Duodenal mucosa (tissue), 2 donors: Measurements from ENCODE around the gene PLOD1.
"Not testable (repeated sequence)": the region's sequence is repeated elsewhere in the genome, so short reads cannot be mapped to it uniquely, and the experiment has no call there.

Source experiments
- H3K27ac ChIP-seq: one replicate; pipeline ENCODE4 v1.7.0; 2013; ENCODE audit warnings: low read depth, low read length
- H3K27me3 ChIP-seq, 2 donors: one replicate each; pipeline ENCODE4 v1.7.0; 2013; ENCODE audit warnings: low read length in 2 of 2, control low read depth in 1 of 2; ENCODE audit not compliant: insufficient read depth in 2 of 2, control insufficient read depth in 1 of 2
- H3K36me3 ChIP-seq, 2 donors: one replicate each; pipeline ENCODE4 v1.7.0; 2013; ENCODE audit warnings: low read length in 2 of 2, control low read depth in 1 of 2; ENCODE audit not compliant: insufficient read depth in 2 of 2, control insufficient read depth in 1 of 2
- H3K4me1 ChIP-seq, 2 donors: one replicate each; pipeline ENCODE4 v1.7.0; 2013; ENCODE audit warnings: low read length in 2 of 2, control low read depth in 1 of 2; ENCODE audit not compliant: insufficient read depth in 2 of 2, control insufficient read depth in 1 of 2
- H3K4me3 ChIP-seq, 2 donors: one replicate each; pipeline ENCODE4 v1.7.0; 2013; ENCODE audit warnings: low read length in 2 of 2, low read depth in 1 of 2
- H3K9ac ChIP-seq, 2 donors: one replicate each; pipeline ENCODE4 v1.7.0; 2013; ENCODE audit warnings: low read length in 2 of 2, low read depth in 1 of 2
- H3K9me3 ChIP-seq, 2 donors: one replicate each; pipeline ENCODE4 v1.7.0; 2013; ENCODE audit warnings: low read length in 2 of 2, control low read depth in 1 of 2; ENCODE audit not compliant: control insufficient read depth in 1 of 2

PLOD1 gene

DNA sequence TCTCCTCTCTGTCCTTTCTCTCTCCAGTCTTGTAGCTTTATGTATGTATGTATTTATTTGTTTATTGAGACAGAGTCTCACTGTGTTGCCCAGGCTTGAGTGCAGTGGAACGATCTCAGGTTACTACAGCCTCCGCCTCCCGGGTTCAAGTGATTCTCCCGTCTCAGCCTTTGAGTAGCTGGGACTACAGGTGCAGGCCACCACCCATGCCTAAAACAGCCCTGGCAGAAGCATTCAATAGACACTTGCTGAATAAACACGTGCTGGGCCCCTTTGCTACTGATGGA lies 10.7 kb upstream of the PLOD1 start:
- H3K36me3 ChIP-seq, result peaks cover 20 to 36% of the 10 kb centered on the region in 2 donors
- no peaks in the 10 kb centered on the region for H3K9me3 ChIP-seq
- peak overlapping the region; percentile 68 to 81 for H3K4me3 ChIP-seq
- no peaks in the 10 kb centered on the region for H3K27me3 ChIP-seq
- H3K27ac ChIP-seq, result no peak overlapping the region
- peaks cover 37 to 66% of the 10 kb centered on the region in 2 donors for H3K4me1 ChIP-seq
- H3K9ac ChIP-seq, result peak overlapping the region; percentile 16 to 43

DNA sequence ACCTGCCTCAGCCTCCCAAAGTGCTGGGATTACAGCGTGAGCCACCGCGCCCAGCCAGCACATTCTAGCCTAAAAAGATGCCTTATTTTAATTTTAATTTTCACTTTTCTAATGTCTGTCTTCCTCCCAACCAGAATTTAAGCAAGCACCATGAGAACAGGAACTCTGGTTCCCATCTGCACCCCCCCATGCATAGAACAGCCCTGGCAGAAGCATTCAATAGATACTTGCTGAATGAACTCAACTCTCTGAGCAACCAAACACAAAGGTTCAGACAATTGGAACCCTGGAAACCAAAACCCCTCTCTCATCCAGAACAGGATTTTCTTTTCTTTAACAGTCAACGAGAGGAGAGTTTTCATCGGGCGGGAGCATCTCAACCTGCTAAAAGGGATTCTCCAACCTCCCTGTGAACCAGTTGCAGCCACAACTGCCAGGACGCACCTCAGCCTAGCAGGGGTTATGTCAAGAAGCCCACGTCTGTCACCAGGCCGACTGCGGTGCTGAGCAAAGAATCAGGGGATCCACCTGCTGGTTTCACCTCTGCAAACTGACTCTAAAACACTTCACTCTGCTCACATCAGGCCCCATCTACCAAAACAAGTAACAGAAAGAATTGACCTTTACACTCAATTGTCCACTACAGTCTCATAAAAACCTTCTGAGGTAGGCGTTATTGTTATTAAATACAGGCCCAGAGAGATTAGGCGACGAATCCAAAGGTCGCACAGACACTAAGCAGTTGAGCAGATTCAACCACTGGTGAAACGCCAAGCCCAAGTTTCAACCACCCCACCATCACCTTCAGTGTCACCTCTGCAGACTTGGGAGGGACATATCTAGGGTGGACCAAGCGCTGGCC lies 10.0 kb upstream of the PLOD1 start:
- Histone ChIP-seq H3K4me3 (peak overlapping the region; percentile 68 to 81), H3K9me3 (no peaks in the 10 kb centered on the region), H3K27ac (peak overlapping the region; percentile 35), H3K36me3 (peaks cover 12 to 28% of the 10 kb centered on the region in 2 donors), H3K4me1 (peaks cover 29 to 58% of the 10 kb centered on the region in 2 donors), H3K9ac (peak overlapping the region; percentile 42 to 68), H3K27me3 (no peaks in the 10 kb centered on the region)

DNA sequence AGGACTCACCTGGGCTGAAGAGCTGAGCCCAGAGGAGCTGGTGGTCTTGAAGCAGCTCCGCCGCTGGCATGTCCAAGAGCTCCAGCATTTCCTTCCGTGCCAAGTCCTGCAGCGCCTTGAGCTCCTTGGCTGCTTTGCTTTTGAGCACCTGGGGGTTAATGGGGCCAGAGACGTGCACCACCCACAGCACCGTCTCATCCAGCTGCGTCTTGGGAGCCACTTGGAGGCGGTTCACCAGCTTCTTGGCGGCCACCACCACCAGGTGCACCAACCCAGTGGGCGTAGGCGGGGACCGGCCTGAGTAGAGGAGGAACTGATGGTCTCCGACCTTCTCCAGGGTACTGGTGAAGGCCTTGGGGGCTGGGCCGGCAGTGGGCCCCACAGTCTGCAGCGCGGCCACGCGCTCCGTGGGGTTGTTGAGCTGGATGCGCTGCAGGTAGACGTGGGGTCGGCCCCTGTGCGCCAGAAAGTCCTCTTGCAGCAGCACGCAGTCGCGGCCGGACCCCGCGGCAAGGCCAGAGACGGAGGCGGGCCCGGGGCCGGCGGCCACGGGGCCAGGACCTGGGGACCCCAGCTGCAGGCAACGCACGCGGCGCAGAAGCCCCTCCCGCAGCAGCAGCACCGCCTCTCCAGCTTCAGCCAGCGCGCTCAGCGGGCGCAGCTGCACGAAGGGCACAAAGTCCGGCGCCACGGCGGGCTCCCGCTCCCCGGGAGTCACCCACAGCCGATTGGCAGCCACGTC lies 9.2 kb upstream of the PLOD1 start:
- peak overlapping the region; percentile 35 for H3K27ac ChIP-seq
- peaks cover 9 to 20% of the 10 kb centered on the region in 2 donors for H3K36me3 ChIP-seq
- H3K9me3 ChIP-seq, H3K27me3 ChIP-seq: not testable (repeated sequence)
- peak overlapping the region; percentile 42 to 68 for H3K9ac ChIP-seq
- peak overlapping the region; percentile 68 to 81 for H3K4me3 ChIP-seq
- H3K4me1 ChIP-seq, result peaks cover 29 to 56% of the 10 kb centered on the region in 2 donors

DNA sequence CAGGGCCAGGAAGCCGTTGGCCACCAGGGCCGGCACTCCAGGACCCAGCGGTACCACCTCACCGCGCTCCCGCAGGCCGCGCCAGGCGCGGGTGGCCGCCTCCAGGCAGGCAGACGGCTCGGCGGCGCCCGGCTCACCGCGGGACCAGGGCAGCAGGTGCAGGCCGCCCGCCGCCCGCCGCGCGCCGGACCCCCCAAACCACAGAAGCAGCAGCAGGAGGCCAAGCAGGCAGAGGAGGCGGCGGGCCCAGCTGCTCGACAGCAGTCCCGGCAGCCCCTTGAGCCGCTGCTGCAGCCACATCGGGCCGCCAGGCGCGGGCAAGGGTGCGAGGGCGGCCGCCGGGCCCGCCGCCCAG lies 8.6 kb upstream of the PLOD1 start:
- Histone ChIP-seq H3K27ac (no peak overlapping the region), H3K9ac (no peak overlapping the region), H3K27me3 (no peaks in the 10 kb centered on the region), H3K9me3 (no peaks in the 10 kb centered on the region), H3K4me1 (peaks cover 24 to 51% of the 10 kb centered on the region in 2 donors), H3K4me3 (peak overlapping the region; percentile 35 to 81), H3K36me3 (peaks cover 6 to 18% of the 10 kb centered on the region in 2 donors)

DNA sequence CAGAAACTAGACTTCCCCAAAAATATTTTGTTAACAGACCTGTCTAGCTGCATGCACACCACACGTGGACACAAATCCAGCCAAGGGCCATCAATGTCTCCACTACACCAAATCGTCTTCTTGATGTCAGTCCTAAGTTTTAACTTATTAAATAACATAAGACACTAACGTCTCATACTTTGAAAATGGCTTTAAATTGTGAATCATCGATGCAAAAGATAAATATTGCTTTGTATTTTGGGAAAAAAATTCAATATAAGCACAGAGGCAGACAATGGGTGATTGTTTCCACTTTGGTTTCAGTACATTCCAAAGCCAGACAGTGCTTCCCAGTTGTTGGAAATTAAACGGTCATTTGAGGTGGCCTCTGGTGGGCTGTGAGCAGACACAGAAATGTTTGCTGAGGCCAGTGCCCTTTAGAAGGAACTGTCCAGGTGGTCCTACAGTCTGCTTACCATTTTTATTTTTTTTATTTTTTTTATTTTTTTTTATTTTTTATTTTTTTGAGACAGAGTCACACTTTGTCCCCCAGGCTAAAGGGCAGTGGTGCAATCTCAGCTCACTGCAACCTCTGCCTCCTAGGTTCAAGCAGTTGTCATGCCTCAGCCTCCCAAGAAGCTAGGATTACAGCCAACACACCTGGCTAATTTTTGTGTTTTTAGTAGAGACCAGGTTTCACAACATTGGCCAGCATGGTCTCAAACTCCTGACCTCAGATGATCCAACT lies 6.5 kb upstream of the PLOD1 start:
- Histone ChIP-seq H3K9me3 (no peaks in the 10 kb centered on the region), H3K27me3 (no peaks in the 10 kb centered on the region), H3K4me1 (peaks cover 20 to 32% of the 10 kb centered on the region in 2 donors), H3K36me3 (peaks cover 0 to 5% of the 10 kb centered on the region in 2 donors), H3K9ac (no peak overlapping the region), H3K4me3 (no peak overlapping the region), H3K27ac (no peak overlapping the region)

DNA sequence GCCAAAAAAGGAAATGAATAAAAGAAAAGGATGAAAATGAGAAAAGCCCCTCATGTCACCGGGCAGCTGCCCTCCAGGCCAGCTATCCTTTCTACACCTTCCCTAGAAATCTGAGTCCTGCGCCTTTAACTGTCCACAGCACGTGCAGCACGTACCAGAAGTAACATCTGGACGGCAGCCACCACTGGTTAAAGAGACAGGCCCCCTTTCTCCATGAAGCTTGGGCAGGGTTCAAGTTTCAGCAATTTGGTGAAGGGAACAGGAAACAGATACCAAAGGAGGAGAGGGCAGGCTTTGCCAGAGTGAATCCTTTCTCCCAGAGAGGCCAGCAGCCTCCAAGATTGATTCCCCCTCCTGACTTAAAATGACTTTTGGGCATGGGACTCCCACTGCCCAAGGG lies 4.7 kb upstream of the PLOD1 start:
- Histone ChIP-seq H3K27ac (no peak overlapping the region), H3K9me3 (no peaks in the 10 kb centered on the region), H3K27me3 (no peaks in the 10 kb centered on the region), H3K4me1 (peaks cover 10 to 20% of the 10 kb centered on the region in 2 donors), H3K36me3 (no peaks in the 10 kb centered on the region), H3K4me3 (no peak overlapping the region), H3K9ac (no peak overlapping the region)

DNA sequence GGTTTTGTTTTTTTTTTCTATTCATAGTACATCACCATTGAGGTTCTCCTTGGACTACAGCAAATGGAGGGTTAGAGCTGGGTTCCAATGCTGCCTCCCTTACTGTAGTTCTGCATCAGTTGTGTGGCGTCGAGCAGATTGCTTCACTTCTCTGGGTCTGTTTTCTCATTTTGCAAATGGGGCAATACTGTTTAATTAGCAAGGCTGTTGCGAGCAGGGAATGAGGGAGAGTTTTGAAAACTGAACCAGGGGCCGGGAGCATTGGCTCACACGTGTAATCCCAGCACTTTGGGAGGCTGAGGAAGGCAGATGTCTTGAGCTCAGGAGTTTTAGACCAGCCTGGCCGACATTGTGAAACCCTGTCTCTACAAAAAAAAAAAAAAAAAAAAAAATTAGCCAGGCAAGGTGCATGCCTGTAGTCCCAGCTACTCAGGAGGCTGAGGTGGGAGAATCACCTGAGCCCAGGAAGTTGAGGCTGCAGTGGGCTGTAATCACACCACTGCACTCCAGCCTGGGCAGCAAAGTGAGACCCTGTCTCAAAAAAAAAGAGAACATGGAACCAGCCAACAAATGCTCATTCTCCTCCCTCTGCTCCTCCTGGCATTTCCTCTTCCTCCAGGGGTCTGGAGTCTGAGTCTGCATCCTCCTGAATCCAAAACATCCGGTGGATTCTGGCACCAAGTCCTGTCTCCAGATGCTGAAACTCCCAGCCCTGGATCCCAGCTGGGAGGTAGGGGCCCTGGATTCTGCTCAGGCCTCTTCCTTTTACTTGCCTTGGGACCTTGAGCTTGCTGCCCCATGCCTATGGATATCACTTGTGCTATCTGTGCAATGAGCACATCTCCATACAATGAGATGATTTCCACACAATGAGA lies 3.7 kb upstream of the PLOD1 start:
- no peak overlapping the region for H3K4me3 ChIP-seq
- no peaks in the 10 kb centered on the region for H3K27me3 ChIP-seq
- no peak overlapping the region for H3K9ac ChIP-seq
- no peaks in the 10 kb centered on the region for H3K36me3 ChIP-seq
- H3K9me3 ChIP-seq, result no peaks in the 10 kb centered on the region
- H3K4me1 ChIP-seq, result peaks cover 9 to 21% of the 10 kb centered on the region in 2 donors
- H3K27ac ChIP-seq, result no peak overlapping the region

DNA sequence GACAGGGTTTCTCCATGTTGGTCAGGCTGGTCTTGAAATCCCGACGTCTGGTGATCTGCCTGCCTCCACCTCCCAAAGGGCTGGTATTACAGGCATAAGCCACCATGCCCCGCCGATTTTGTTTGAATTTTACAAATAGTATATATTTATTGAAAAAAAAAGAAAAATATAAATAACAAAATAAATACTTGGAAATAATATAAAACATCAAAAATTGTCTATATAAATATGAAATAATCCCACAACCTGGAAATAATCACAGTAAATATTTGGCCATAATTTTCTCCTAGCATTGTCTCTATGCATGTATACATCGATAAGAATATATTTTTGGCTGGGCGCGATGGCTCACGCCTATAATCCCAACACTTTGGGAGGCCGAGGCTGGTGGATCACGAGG lies 2.7 kb upstream of the PLOD1 start:
- Histone ChIP-seq H3K36me3 (no peaks in the 10 kb centered on the region), H3K27me3 (no peaks in the 10 kb centered on the region), H3K9me3 (no peaks in the 10 kb centered on the region), H3K4me1 (peaks cover 9 to 21% of the 10 kb centered on the region in 2 donors), H3K9ac (no peak overlapping the region), H3K4me3 (no peak overlapping the region), H3K27ac (no peak overlapping the region)

DNA sequence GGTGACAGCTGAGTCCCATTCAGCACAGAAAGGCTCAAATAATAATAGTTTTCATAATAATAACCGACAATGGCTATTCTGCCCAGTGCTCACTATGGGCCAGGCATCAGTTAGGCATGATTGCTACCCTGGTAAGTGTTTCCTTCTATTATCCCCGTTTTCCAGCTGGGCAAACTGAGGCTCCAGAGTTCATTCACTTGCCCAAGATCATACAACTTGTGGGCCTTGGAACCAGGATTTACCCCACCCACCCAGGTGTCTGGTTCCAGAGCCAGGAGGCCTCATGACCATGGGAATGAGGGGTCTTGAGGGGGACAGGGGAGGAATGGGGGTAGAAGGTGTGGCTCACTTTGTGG lies 518 bp downstream of the PLOD1 start:
- Histone ChIP-seq H3K4me3 (peak overlapping the region; percentile 72 to 83), H3K9ac (peak overlapping the region; percentile 78 to 82), H3K27ac (no peak overlapping the region), H3K9me3 (no peaks in the 10 kb centered on the region), H3K27me3 (no peaks in the 10 kb centered on the region), H3K4me1 (peaks cover 5 to 13% of the 10 kb centered on the region in 2 donors), H3K36me3 (no peaks in the 10 kb centered on the region)
